Stomach (tissue), 9 donors: ENCODE results near the gene CHAF1A. TPM values are rescaled to one million over a fixed set of nuclear protein-coding genes. Genes with fewer than 3 reads are reported as not detected.
A peak's percentile ranks its signal among the peaks of the same experiment; 100 is the strongest.

Source experiments
- DNase-seq, 2 donors: peaks; one replicate each; pipeline versions ENCODE4 v3.0.0 to v3.0.0-alpha.2; 2013 to 2019
- H3K27ac ChIP-seq, 5 donors: fragments of 200-600 bp in 4 of 5; sonication (generic) in 4 of 5; one replicate each; pipeline ENCODE4 v1.5.1; 2013 to 2019; ENCODE audit warnings: mild to moderate bottlenecking in 1 of 5, moderate library complexity in 1 of 5
- H3K27me3 ChIP-seq, 3 donors: fragments of 200-600 bp; sonication (generic); one replicate each; pipeline ENCODE4 v1.5.1; 2017 to 2019; ENCODE audit warnings: mixed run types in 1 of 3
- H3K36me3 ChIP-seq, 4 donors: fragments of 200-600 bp; sonication (generic); 1 replicate in 3 of 4; 2 replicates in 1 of 4; pipeline ENCODE4 v1.5.1; 2016 to 2019
- H3K4me1 ChIP-seq, 4 donors: fragments of 200-600 bp; sonication (generic); one replicate each; pipeline ENCODE4 v1.5.1; 2016 to 2019
- H3K4me3 ChIP-seq, 4 donors: fragments of 200-600 bp; sonication (generic) in 3 of 4; one replicate each; pipeline ENCODE4 v1.5.1; 2016 to 2019; ENCODE audit warnings: mild to moderate bottlenecking in 1 of 4
- H3K9me3 ChIP-seq, 4 donors: fragments of 200-600 bp; sonication (generic); one replicate each; pipeline ENCODE4 v1.5.1; 2016 to 2019
- CTCF ChIP-seq, 7 experiments: fragments of 450-650 bp in 4 of 7; fragments of 200-600 bp in 3 of 7; sonication (generic) in 3 of 7; IDR thresholded peaks; one replicate each; pipeline ENCODE4 v1.5.1; 2016 to 2019; ENCODE audit warnings: antibody characterized with exemption in 7 of 7, control low read depth in 2 of 7, mild to moderate bottlenecking in 1 of 7
- EP300 ChIP-seq: sonication (generic); formaldehyde crosslinking; IDR thresholded peaks from one replicate; pipeline ENCODE4 v1.6.1; 2017; ENCODE audit warnings: antibody characterized with exemption
- POLR2A ChIP-seq, 4 donors: fragments of 450-650 bp; IDR thresholded peaks; one replicate each; pipeline ENCODE4 v1.6.1; 2016; ENCODE audit warnings: antibody characterized with exemption in 4 of 4, control low read depth in 2 of 4, mild to moderate bottlenecking in 1 of 4, moderate library complexity in 1 of 4
- POLR2AphosphoS5 ChIP-seq, 3 donors: sonication (generic); formaldehyde crosslinking; IDR thresholded peaks; one replicate each; pipeline ENCODE4 v1.6.1; 2016; ENCODE audit warnings: antibody characterized with exemption in 3 of 3
- WGBS, 5 donors: extraction: QIAGEN DNeasy Blood & Tissue Kit in 3 of 5; methylation state at CpG; one replicate each; pipeline versions ENCODE4 v1.1.5 to v1.1.7; 2013 to 2018; 5-methylcytosine and 5-hydroxymethylcytosine counted together
- intact Hi-C: fragments of 100-400 bp; cut with DNase I; formaldehyde crosslinking; loops from one replicate; pipeline ENCODE4 v1.15.1; 2023; ENCODE audit warnings: low total_unique reads
- polyA plus RNA-seq, 3 donors: library from polyadenylated mRNA; stranded (reverse); fragments of 200-250 nt; gene quantifications; one replicate each; pipeline ENCODE4 v1.2.3, GENCODE V29; 2013
- total RNA-seq, 5 donors: library from RNA; depleted of rRNA; stranded (reverse); fragments of >200 nt; gene quantifications; one replicate each; pipeline versions ENCODE4 v1.1.0 to v1.2.3, GENCODE V29; 2014 to 2016
- donor health status: healthy with polysubstance abuse.
- donor health status: Bipolar disorder and iron deficiency.
- donor health status: healthy.

The CHAF1A gene
- total and polyA plus RNA-seq, 8 donors = 1.8 to 100 (median 6.5) TPM

GRCh38 chr19:4371247-4372164 is 30.9 kb upstream of the CHAF1A start:
- WGBS, 5 donors = 78 to 92% (median 87%) methylated on average over 24 to 31 of the region's 31 CpGs
- no peak overlapping the region for H3K4me3 ChIP-seq
- H3K27me3 ChIP-seq = no peaks in the 10 kb centered on the region
- DNase-seq = peak in 1 of 2 donors; percentile 20
- no peak for TF ChIP-seq POLR2A (IDR thresholded peaks at IDR 0.05)
- no peak for TF ChIP-seq POLR2AphosphoS5 (IDR thresholded peaks at IDR 0.05)
- TF ChIP-seq CTCF (IDR thresholded peaks at IDR 0.05) = no peak
- no peak for TF ChIP-seq EP300
- peak overlapping the region in 3 of 5 donors; percentile 87 to 89 (median 87) for H3K27ac ChIP-seq
- H3K9me3 ChIP-seq = no peaks in the 10 kb centered on the region
- H3K36me3 ChIP-seq = peaks cover 0 to 10% (median 7%) of the 10 kb centered on the region in 4 donors
- intact Hi-C loops = no loop called here
- H3K4me1 ChIP-seq = peaks cover 66 to 93% (median 90%) of the 10 kb centered on the region in 4 donors

- no peaks in the 10 kb centered on the region for H3K9me3 ChIP-seq
Observed at GRCh38 chr19:4372165-4373012, 30.1 kb upstream of the CHAF1A start.

GRCh38 chr19:4373013-4373367 is 29.4 kb upstream of the CHAF1A start:
- Histone ChIP-seq H3K4me1 (peaks cover 77 to 100% (median 100%) of the 10 kb centered on the region in 4 donors), H3K27me3 (no peaks in the 10 kb centered on the region), H3K36me3 (peaks cover 0 to 5% (median 0%) of the 10 kb centered on the region in 4 donors), H3K4me3 (no peak overlapping the region), H3K9me3 (no peaks in the 10 kb centered on the region), H3K27ac (peak overlapping the region; percentile 8 to 89 (median 87))
- 84 to 92% (median 91%) methylated on average over 4 to 8 of the region's 8 CpGs for WGBS, 5 donors
- DNase-seq = no peak
- no peak for TF ChIP-seq POLR2A (IDR thresholded peaks at IDR 0.05)
- TF ChIP-seq CTCF (IDR thresholded peaks at IDR 0.05) = no peak
- no peak for TF ChIP-seq EP300
- no peak for TF ChIP-seq POLR2AphosphoS5 (IDR thresholded peaks at IDR 0.05)
- intact Hi-C loops = no loop called here

More at GRCh38 chr19:4372165-4373012, 30.1 kb upstream of the CHAF1A start:
- Histone ChIP-seq H3K36me3 (peaks cover 0 to 1% (median under 1%) of the 10 kb centered on the region in 4 donors), H3K4me3 (no peak overlapping the region), H3K27me3 (no peaks in the 10 kb centered on the region), H3K27ac (peak overlapping the region; percentile 8 to 89 (median 87)), H3K4me1 (peaks cover 75 to 100% (median 99%) of the 10 kb centered on the region in 4 donors)
- TF ChIP-seq CTCF (IDR thresholded peaks at IDR 0.05) (no peak), POLR2AphosphoS5 (IDR thresholded peaks at IDR 0.05) (no peak), EP300 (no peak), POLR2A (IDR thresholded peaks at IDR 0.05) (no peak)
- 82 to 90% (median 88%) methylated on average over 19 to 22 of the region's 22 CpGs for WGBS, 5 donors
- DNase-seq = no peak
- intact Hi-C loops = no loop called here
